Activated CD8-positive, alpha-beta memory T cell treated with anti-CD3 and anti-CD28 coated beads, Interleukin-2, amount 50 U/mL, for 1 hour (primary cell): ENCODE measurements around the gene VAT1L.
"Not testable (repeated sequence)": the region's sequence is repeated elsewhere in the genome, so short reads cannot be mapped to it uniquely, and the experiment has no call there.

Experiments
- DNase-seq: peaks from one replicate; pipeline ENCODE4 v3.0.0-alpha.2; 2020; ENCODE audit errors: extremely low read depth

VAT1L gene

GRCh38 chr16:77913738-77914253, 125.4 kb downstream of the VAT1L start:
- no peak for DNase-seq

DNA sequence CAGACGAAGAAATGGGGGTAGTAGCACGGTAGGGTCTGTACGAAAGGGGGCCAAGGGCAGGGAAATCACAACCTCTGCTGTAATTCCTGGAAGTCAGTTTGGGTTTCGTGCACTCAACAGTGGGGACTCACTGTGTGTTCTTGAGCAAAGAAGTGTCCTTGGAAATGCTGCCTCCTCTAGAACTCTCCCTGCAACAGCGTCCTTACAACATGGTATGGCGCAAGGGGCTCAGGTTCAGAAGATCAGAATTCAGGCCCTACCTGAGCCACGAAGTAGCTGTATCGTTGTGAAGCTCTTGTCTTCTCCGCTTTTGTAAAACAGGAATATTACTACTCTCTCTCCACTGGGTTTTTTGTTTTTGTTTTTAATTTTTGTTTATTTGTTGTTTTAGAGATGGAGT, 127.7 kb downstream of the VAT1L start:
- no peak for DNase-seq

DNA sequence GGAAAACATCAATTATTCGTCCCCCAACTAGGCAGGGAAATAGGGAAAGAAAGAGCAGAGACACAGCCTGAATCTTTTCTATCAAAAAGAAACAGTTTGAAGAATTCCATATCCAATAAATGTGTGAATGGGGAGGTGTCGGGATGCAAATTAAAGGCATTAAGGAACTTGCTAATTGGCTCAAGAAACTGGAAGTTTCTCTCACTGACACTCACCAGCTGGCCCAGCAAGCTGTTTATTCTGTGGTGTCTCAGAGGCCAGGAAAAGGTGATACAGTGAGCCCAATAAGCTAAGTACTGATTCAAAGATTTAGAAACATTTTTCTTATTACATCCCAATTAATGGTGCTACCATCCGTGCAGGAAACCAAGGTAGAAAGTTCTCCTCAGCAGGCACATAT, 129.6 kb downstream of the VAT1L start:
- DNase-seq: no peak

GRCh38 chr16:77918809-77919707, 130.7 kb downstream of the VAT1L start:
- no peak for DNase-seq

DNA sequence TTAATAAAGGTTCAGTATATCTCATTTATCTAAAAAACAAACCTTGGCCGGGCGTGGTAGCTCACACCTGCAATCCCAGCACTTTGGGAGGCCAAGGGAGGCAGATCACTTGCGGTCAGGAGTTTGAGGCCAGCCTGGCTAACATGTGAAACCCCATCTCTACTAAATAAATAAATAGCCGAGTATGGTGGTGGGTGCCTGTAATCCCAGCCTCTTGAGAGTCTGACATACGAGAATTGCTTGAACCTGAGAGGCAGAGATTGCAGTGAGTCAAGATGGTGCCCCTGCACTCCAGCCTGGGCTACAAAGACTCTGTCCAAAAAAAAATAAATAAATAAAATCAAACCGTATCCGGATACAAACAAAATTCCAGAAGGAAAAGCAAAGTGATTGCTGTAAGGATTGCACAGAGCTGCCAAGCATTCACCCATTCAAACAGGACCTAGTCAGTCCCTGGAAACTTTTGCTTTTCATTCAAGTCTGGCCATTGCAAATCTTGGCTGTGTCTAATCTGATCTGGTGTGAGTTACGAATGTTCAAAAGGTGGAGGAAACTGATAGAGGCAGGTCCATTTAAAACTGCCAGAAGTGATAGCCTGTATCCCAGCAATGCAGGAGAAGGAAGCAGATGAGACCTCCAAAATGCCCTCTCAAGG, 131.5 kb downstream of the VAT1L start:
- no peak for DNase-seq

DNA sequence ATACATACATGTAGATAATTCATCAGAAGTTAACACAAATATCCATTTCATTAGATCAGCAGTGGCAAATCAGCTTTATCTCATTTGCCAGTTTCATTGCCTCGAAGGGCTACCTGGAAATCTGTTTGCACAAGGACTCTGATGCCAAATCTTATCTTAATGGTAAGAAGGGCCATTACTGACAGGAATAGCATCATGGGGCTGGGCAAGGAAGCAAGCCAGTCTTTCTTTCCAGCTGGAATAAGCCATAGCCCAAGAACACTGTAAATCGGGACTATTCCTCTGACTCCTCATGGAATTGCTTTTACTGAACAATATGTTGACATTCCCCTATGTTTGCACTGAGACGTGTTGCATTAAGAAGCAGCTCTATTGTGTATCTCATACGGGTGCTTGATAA, 132.6 kb downstream of the VAT1L start:
- no peak for DNase-seq

GRCh38 chr16:77922228-77922754, 133.9 kb downstream of the VAT1L start:
- DNase-seq: no peak

DNA sequence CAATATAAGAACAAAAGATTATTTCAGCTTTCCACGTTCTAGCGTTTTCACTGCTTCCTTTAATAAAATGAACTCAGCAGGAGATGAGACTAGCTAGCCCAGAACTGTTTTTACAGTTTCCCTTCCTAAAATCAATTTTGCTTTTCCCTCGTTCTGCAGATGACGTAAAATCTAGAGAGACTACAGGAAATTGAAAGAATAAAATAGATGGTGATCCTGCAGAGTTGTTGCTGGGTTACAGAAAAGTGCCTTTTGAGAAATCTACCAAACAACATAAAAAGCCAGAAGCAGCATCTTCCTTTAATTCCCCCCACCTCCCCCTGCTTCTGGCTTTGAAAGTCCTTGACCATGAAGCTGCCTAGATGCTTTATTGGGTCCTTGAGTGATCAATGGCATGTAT, 137.2 kb downstream of the VAT1L start:
- DNase-seq: no peak

GRCh38 chr16:77928096-77928495, 139.7 kb downstream of the VAT1L start:
- no peak for DNase-seq

GRCh38 chr16:77929004-77929403, 140.6 kb downstream of the VAT1L start:
- no peak for DNase-seq

DNA sequence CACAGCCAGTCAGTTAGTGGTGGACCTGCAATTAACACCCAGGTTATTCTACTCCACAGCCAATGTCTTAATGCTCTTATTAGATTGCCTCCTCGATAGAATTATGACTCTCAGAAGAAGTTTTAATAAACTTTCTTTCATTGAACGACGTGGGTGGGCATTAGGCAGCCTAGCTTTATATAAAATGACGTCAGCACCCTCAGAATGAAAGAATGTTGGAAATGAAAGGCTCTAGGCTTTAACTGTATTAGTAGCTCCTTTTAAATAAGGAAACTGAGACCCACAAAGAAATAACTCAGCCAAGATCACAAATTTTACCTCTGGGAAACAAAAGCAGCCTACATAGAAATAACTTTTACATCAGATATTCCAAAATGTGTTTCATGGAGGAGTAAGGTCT, 142.7 kb downstream of the VAT1L start:
- no peak for DNase-seq

DNA sequence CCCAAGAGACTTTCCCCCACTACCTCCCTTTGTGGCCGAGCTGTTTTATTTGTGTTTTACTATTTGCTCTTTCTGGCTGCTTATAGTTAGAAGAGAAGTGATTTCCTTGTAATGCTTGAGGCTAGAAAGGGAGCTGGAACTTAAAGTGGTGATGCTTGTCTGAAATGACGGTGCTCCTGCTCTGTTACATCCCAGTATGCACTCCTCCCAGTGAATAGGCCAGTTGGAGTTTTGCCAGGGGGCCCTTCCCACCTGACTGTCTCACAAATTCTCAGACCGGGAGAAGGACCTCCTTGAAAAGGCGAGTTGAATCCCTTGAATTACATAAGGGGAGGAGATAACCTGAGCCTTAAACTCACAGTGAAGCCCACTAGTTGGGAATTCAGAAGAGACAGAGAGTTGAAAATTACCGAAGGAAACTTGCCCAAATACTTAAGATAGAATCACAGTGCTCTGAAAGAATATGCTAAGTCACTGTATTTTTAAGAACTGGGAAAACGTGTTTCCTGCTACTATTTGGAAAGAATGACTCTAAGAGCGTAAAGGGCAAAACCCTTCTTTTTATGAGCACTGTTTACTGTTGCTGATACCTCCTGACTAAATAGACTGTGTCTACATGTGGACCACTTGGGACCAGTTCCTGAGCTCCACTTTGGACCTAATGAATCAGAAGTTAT, 149.2 kb downstream of the VAT1L start:
- DNase-seq: no peak

- DNase-seq: no peak
These were observed 150.5 kb downstream of the VAT1L start for GRCh38 chr16:77938913-77939312.

DNA sequence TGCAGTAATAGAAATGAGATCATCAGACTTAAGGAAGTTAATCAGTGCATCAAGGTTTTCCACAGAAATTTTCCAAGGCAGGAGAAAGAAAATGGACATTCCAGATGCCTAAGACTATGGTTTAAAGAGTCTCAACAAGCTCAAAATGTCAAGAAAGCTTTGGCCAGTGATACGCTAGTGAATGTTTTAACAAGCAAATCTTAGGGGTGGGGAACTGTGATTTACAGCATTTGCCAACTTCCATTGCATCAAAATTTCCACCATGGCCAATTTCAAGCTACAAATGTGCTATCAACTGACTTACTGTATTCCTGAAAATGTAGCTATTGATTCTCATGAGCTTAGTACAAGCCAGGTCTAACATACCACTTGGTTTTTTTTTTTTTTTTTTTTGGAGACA, 151.6 kb downstream of the VAT1L start:
- no peak for DNase-seq

DNA sequence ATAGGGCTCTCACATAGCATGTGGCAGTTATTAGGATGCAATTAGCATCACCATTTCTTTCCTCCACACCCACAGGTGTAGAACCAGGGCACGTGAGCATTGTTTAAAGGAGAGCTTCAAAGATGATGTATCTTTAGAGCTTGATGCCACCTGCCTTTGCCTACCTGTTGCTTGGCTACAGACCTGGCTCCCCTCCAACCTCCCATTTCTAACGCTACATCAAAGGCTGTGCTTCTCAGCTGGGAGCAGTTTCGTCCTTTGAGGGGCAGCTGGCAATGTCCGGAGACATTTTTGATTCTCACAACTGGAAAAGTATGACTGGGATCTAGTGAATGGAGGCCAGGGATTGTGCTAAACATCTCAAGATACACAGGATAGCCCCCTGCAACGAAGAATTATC, 155.4 kb downstream of the VAT1L start:
- DNase-seq: no peak

- no peak for DNase-seq
These were observed 156.3 kb downstream of the VAT1L start for GRCh38 chr16:77944631-77945030.

- DNase-seq: no peak
These were observed 156.8 kb downstream of the VAT1L start for GRCh38 chr16:77945126-77945525.

GRCh38 chr16:77946823-77947222, 158.5 kb downstream of the VAT1L start:
- no peak for DNase-seq

- DNase-seq: not testable (repeated sequence)
These were observed 159.2 kb downstream of the VAT1L start for GRCh38 chr16:77947590-77947989.

DNA sequence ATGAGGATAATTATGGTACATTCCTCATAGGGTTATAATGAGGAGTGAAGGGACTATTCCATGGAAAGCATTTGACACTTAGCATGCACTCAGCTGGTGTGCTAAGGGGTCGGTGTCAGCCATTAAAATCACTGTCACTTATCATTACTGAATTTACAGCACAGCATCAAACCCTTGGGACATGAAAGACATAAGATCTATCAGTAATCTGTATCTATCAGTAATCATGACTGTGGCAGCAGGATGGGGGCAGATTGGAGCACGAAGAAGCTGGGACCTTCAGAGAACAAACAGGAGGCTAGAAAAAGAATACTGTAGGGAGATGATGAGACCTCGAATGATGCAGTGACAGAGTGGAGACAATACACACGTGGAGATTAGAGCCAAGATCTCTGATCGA, 160.5 kb downstream of the VAT1L start:
- DNase-seq: no peak

DNA sequence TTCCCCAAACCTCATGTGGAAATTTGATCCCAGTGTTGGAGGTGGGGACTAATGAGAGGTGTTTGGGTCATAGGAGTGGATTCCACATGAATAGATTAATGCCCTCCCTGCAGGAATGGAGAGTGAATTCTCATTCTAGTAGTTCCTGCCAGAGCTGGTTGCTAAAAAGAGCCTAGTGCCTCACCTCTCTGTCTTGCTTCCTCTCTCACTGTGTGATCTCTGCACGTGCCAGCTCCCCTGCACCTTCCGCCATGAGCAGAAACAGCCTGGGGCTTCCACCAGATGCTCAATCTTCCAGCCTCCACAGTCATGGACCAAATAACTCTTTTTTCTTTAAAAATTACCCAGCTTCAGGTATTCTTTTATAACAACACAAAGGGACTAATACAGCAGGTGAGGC, 161.1 kb downstream of the VAT1L start:
- no peak for DNase-seq

GRCh38 chr16:77951788-77952187, 163.4 kb downstream of the VAT1L start:
- no peak for DNase-seq
